HG02642 (cell line): ENCODE results near the gene ZDHHC4.

Experiments
- ATAC-seq: cut with Tn5 transposase; IDR thresholded peaks from one replicate; pipeline ENCODE4 v1.9.1; 2021; ENCODE audit warnings: mild to moderate bottlenecking; ENCODE audit not compliant: unreplicated experiment, poor library complexity

Gene ZDHHC4

DNA sequence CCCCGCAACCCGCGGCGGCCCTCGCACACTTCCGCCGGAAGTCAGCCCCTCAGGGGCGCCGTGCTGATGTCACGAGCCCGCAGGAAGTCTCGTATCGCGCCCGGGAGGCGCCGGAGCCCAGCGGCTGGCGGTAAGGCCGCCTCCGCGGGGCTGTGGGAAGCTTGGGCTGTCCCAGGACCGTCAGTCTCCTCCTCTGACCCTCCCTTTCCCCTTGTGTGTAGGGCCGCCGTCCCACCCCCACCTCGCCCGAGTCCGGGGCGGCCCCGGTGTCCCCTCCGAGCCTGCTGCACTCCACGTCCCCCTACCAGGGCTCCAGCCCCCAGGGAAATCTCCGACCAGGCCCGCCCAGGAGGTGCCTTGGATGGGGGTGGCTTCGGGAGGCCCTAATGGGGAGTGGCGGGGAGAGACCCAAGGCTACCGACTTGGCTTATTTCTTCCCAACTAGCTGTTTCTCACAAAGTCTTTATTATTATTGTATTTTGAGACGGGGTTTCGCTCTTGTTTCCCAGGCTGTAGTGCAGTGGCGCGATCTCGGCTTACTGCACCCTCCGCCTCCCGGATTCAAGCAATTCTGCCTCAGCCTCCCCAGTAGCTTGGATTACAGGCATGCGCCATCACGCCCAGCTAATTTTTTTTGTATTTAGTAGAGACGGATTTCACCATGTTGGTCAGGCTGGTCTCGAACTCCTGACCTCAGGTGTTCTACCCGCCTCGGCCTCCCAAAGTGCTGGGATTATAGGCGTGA lies at the start of gene ZDHHC4:
Gene ZDHHC4 (plus strand): TSS at position 86 of the 745 bp plus-strand sequence. CDS start 3,108 bp downstream, outside the sequence.
- peak; percentile 97 for ATAC-seq

DNA sequence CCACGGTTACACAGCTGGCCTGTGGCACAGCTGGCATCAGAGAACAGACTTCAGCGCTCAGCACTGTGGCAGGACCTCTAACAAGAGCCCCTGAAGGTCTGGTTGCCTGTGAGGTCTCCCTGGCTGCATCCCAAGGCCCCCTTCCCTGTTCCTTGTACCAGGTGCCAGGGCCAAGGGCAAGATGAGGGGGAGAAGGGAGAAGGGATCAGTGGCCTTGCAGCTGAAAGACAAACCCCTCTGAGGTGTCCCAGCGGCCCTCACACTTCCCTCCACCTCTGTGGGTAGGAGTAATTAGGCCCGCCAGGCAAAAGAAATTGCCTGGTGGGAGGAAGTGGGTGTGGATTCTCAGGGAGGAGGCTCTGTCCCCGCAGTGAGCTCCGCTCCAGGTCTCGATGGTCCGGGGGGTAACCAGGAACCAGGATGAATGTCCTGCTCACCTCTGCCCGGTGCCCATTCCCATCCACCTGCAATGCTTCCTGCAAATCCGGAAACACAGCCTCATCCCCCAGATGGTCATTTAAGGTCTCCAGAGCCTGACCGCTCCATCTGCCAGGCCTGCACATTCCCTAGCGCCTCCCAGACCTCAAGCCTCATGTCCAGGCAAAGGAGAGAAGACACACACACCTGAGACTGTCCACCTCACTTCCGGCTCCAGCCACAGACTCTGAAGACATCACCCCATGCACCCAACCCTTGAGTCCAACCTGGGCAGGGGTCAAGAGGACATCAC lies 48.7 kb upstream of the ZDHHC4 start:
- ATAC-seq: no peak

DNA sequence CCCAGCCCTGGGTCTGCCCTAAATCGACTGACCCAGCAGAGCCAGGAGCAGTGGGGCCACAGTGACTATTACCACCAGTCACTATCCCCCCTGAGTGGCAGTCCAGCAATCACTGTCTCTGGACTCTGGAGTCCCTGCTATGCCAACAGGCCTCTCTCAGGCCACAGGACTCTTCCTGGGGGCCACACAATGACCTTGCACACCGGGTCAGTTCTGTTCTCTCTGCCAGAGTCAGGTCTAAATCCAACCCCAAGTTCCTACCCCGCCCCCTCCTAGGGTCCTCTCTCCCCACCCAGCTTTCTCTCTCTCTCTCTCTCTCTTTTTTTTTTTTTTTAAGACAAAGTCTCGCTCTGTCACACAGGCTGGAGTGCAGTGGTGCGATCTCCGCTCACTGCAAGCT lies 47.6 kb upstream of the ZDHHC4 start:
- ATAC-seq: no peak

GRCh38 chr7:6530626-6531491 lies 46.4 kb upstream of the ZDHHC4 start:
- ATAC-seq: no peak

GRCh38 chr7:6531492-6532279 lies 45.6 kb upstream of the ZDHHC4 start:
- ATAC-seq: no peak

DNA sequence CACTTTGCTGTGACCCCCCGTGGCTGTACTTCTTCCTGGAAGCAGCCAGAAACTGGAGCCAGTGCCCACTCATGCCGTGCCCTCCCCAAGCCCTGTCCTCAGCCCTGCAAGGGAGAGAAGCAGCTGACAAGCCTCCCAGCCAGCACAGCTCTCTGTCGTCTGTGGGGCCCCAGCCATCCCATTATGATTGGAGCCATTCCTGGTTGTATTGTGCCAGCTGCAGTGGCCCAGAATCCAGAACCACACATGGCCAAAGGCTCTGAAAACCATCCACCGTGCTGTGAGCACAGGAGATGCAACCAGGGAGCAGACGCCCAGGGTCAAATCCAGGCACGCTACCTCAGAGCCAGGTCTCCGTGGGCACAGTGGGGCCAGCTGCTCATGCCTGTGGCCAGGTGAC lies 44.7 kb upstream of the ZDHHC4 start:
- ATAC-seq: no peak

- ATAC-seq: no peak
Measured at GRCh38 chr7:6533893-6534495, 43.3 kb upstream of the ZDHHC4 start.

GRCh38 chr7:6536262-6537260 lies 40.7 kb upstream of the ZDHHC4 start:
- ATAC-seq: no peak

GRCh38 chr7:6542368-6542767 lies 34.9 kb upstream of the ZDHHC4 start:
- ATAC-seq: no peak

- no peak for ATAC-seq
Measured at GRCh38 chr7:6545398-6546126, 31.7 kb upstream of the ZDHHC4 start.

DNA sequence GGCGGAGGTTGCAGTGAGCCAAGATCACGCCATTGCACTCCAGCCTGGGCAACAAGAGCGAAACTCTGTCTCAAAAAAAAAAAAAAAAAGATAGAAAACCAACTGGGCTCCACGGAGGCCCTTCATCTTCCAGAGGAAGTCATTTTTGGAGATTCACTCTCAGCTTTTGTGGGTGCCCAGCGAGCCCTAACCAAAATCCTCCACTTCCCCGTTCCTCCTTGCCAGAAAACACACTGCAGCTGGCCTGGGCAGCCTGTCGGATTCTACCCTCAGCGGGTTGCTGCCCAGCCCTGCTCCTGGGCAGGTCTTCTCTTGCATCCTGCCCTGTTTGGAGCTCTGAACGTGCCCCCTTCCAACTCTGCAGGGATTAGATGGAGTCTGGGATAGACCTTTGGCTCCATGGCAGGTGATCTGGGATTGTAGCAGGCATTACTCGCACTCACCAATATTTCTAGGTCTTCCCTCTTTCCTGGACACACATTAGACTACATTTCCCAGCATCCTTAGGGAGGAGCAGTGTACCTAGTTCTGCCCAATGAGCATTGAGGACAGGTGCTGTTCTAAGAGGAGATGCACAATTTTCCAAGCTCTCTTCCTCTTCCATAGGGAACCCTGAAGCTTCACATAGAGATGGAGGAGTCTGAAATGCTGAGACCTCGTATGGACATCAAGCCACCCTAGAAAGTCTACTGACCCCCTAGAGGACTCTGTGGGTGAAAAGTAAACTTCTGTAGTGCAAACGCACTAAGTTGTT lies 30.6 kb upstream of the ZDHHC4 start:
- no peak for ATAC-seq

- no peak for ATAC-seq
Measured at GRCh38 chr7:6547400-6547799, 29.9 kb upstream of the ZDHHC4 start.

DNA sequence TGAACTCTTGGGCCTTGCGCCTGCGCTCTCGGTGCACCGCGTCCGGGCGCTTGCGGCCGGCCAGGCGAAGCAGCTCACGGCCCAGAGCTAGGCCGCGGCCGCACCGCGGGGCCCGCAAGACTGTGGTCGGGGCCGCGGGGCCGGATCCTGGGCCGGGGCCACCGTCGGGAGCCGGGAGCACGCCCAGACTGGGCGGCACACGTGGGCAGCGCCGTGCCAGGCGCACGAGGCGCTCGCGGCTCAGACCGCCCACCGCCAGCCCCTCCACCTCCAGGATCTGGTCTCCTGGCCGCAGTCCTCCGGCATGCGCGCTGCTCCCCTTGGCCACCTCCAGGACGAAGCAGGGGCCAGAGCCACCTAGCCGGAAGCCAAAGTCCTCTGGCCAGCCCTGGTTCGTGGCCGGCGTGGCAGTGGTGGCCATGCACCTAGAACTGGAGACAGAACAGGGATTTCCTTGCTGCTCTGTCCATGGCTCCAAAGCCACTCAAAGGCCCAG lies 26.2 kb upstream of the ZDHHC4 start, which contains the start of gene GRID2IP:
Gene GRID2IP (minus strand): TSS at position 446 of the 496 bp plus-strand sequence. CDS start 25 bp downstream, at position 421.
- ATAC-seq: no peak

- no peak for ATAC-seq
Measured at GRCh38 chr7:6553448-6554044, 23.7 kb upstream of the ZDHHC4 start.

DNA sequence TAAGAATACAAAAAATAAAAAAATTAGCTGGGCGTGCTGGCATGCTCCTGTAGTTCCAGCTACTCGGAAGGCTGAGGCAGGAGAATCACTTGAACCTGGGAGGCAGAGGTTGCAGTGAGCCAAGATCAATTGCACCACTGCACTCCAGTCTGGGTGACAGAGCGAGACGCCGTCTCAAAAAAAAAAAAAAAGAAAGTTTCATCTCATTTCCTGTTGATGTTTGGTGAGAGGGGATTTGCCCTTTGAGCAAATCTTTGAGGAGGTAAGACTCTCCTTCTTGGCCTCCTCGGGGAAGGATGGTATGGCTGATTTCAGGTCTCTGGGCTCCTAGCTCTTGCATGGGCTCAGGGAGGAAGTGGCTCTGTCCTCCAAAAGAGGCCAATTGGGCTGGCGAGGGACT lies 22.4 kb upstream of the ZDHHC4 start:
- no peak for ATAC-seq

DNA sequence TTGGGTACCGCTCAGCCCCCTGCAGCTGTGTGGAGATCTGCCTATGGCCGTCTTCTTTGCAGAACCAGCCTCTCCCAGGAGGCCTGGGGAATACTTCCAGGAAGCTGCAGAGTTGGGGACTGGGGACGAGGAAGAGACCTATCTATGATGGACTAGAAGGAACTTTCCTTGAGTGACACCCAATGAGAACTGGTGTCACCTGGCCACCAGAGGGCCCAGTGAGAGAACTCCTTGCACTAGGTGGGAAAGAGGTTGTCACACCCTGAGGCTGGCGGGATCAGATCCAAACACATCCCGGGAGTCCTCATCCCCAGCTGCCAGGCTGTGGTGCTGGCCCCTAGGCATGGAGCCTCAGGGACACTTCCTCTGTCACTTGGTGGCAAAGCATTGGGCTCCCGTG lies 21.1 kb upstream of the ZDHHC4 start:
- ATAC-seq: no peak
